Camera-type eye (tissue), 1 donor: ENCODE data around the gene FGF9. TPM values are rescaled to one million over a fixed set of nuclear protein-coding genes. Genes with fewer than 3 reads are reported as not detected.

Experiments used
- total RNA-seq: library from RNA; depleted of rRNA; stranded (reverse); fragments of >200 nt; gene quantifications from one replicate; pipeline ENCODE4 v1.2.3, GENCODE V29; 2014

The FGF9 gene
- 19.5 TPM for total RNA-seq

GRCh38 chr13:21670883-21671619 lies at the start of gene FGF9:
TSS of gene FGF9 (plus strand) at chr13:21671073. CDS start at chr13:21671913, 840 bp downstream.

Other genes starting within 250 kb of the FGF9 start
- 78.8 TPM for gene ZDHHC20, start 211.8 kb upstream of the FGF9 start, total RNA-seq
- 192 TPM for gene MICU2, start 66.9 kb upstream of the FGF9 start, total RNA-seq